H1 (cell line): ENCODE data around the gene GRK5. TPM values are rescaled to one million over a fixed set of nuclear protein-coding genes. Genes with fewer than 3 reads are reported as not detected.

ENCODE experiments used
- CTCF ChIA-PET: fragments of 300-600 bp; sonication (Branson Sonifier 250); formaldehyde crosslinking; loops from one replicate; lab custom pipeline; 2021; ENCODE audit not compliant: partially characterized antibody; lab: Charles Lee
- POLR2A ChIA-PET: fragments of 300-600 bp; sonication (Branson Sonifier 250); formaldehyde crosslinking; loops from one replicate; lab custom pipeline; 2021; ENCODE audit warnings: inconsistent platforms; ENCODE audit not compliant: partially characterized antibody; lab: Charles Lee
- DNase-seq, 2 experiments: peaks; one replicate each; pipeline versions ENCODE4 v3.0.0 to v3.0.0-alpha.2; 2010 to 2022; ENCODE audit warnings: low spot score in 2 of 2, low read depth in 1 of 2, mixed read lengths in 1 of 2
- FAIRE-seq: peaks from 2 replicates; lab custom pipeline; 2011; peaks lifted over from hg19 to GRCh38; lab: Jason Lieb, UNC
- H2AFZ ChIP-seq: 2 replicates; pipeline ENCODE4 v1.8.1; 2012; ENCODE audit warnings: low read length, inconsistent platforms
- H2AK5ac ChIP-seq: 2 replicates; pipeline ENCODE4 v1.6.1; 2013; ENCODE audit warnings: low read depth, low read length
- H2BK120ac ChIP-seq: replicated peaks from 2 replicates; pipeline ENCODE3; 2013; ENCODE audit warnings: low read depth, low read length, inconsistent platforms
- H2BK12ac ChIP-seq: 2 replicates; pipeline ENCODE4 v1.6.1; 2013; ENCODE audit warnings: low read depth, low read length
- H2BK15ac ChIP-seq: 2 replicates; pipeline ENCODE4 v1.6.1; 2013; ENCODE audit warnings: low read length
- H2BK20ac ChIP-seq: 2 replicates; pipeline ENCODE4 v1.6.1; 2013; ENCODE audit warnings: low read length
- H2BK5ac ChIP-seq: 2 replicates; pipeline ENCODE4 v1.6.1; 2013; ENCODE audit warnings: low read depth, low read length
- H3K14ac ChIP-seq: 2 replicates; pipeline ENCODE4 v1.6.1; 2013; ENCODE audit warnings: inconsistent platforms; ENCODE audit not compliant: insufficient read length
- H3K18ac ChIP-seq: 2 replicates; pipeline ENCODE4 v1.6.1; 2013; ENCODE audit warnings: low read length; ENCODE audit errors: extremely low read depth
- H3K23ac ChIP-seq: 2 replicates; pipeline ENCODE4 v1.6.1; 2013; ENCODE audit warnings: inconsistent platforms; ENCODE audit not compliant: insufficient read length
- H3K23me2 ChIP-seq: 2 replicates; pipeline ENCODE4 v1.6.1; 2013; ENCODE audit warnings: low read depth, low read length
- H3K27ac ChIP-seq: 2 replicates; pipeline ENCODE4 v1.6.1; 2011; ENCODE audit warnings: low read depth, low read length, inconsistent platforms
- H3K27me3 ChIP-seq, 4 experiments: replicated peaks in 1 of 4; 1 replicate in 1 of 4; 2 replicates in 3 of 4; pipeline versions ENCODE4 v1.6.1 to v1.8.1; 2011 to 2013; ENCODE audit warnings: low read length in 3 of 4, mild to moderate bottlenecking in 3 of 4, inconsistent platforms in 2 of 4, mixed read lengths in 2 of 4, moderate library complexity in 1 of 4; ENCODE audit not compliant: control insufficient read depth in 3 of 4, insufficient read depth in 3 of 4; ENCODE audit errors: extremely low read depth in 1 of 4
- H3K36me3 ChIP-seq, 4 experiments: 2 replicates each; pipeline versions ENCODE4 v1.6.1 to v1.8.1; 2011 to 2013; ENCODE audit warnings: mild to moderate bottlenecking in 4 of 4, low read length in 3 of 4, moderate library complexity in 2 of 4, control low read depth in 1 of 4, inconsistent platforms in 1 of 4; ENCODE audit not compliant: insufficient read depth in 4 of 4, control insufficient read depth in 2 of 4
- H3K4ac ChIP-seq: replicated peaks from 2 replicates; pipeline ENCODE3; 2013; ENCODE audit warnings: low read length, low read depth, mixed read lengths, inconsistent platforms; ENCODE audit not compliant: insufficient read length
- H3K4me1 ChIP-seq, 4 experiments: replicated peaks in 1 of 4; 1 replicate in 1 of 4; 2 replicates in 3 of 4; pipeline versions ENCODE4 v1.6.1 to v1.8.1; 2011 to 2013; ENCODE audit warnings: low read length in 3 of 4, inconsistent platforms in 2 of 4, mixed read lengths in 1 of 4; ENCODE audit not compliant: insufficient read depth in 4 of 4, control insufficient read depth in 3 of 4
- H3K4me2 ChIP-seq, 2 experiments: 2 replicates each; pipeline versions ENCODE4 v1.6.1 to v1.8.1; 2011 to 2013; ENCODE audit warnings: low read depth in 2 of 2, low read length in 2 of 2, control low read depth in 1 of 2, inconsistent platforms in 1 of 2, mild to moderate bottlenecking in 1 of 2; ENCODE audit not compliant: insufficient read depth in 1 of 2
- H3K4me3 ChIP-seq, 4 experiments: fragments of 200-600, 300-600 bp in 1 of 4; sonication (generic), shearing (Covaris generic), sonication (Bioruptor Twin) in 1 of 4; 2 replicates each; pipeline versions ENCODE4 v1.5.1 to v1.8.1; 2011 to 2016; ENCODE audit warnings: low read length in 4 of 4, low read depth in 3 of 4, control low read depth in 2 of 4, inconsistent platforms in 2 of 4, mild to moderate bottlenecking in 2 of 4, mixed read lengths in 1 of 4, moderate library complexity in 1 of 4; ENCODE audit not compliant: insufficient read depth in 2 of 4; ENCODE audit errors: extremely low read depth in 1 of 4
- H3K56ac ChIP-seq: replicated peaks from 2 replicates; pipeline ENCODE3; 2013; ENCODE audit warnings: low read depth, mild to moderate bottlenecking, mixed read lengths, low read length, inconsistent platforms; ENCODE audit not compliant: insufficient read length
- H3K79me1 ChIP-seq: 2 replicates; pipeline ENCODE4 v1.6.1; 2013; ENCODE audit warnings: low read depth, low read length, control low read depth
- H3K79me2 ChIP-seq, 2 experiments: 2 replicates each; pipeline versions ENCODE4 v1.6.1 to v1.8.1; 2012 to 2013; ENCODE audit warnings: low read length in 2 of 2, mild to moderate bottlenecking in 2 of 2, inconsistent platforms in 1 of 2; ENCODE audit not compliant: insufficient read depth in 2 of 2, control insufficient read depth in 1 of 2
- H3K9ac ChIP-seq, 4 experiments: replicated peaks in 1 of 4; 1 replicate in 1 of 4; 2 replicates in 3 of 4; pipeline versions ENCODE4 v1.6.1 to v1.8.1; 2011 to 2013; ENCODE audit warnings: low read depth in 3 of 4, low read length in 3 of 4, control low read depth in 2 of 4, mild to moderate bottlenecking in 2 of 4, moderate library complexity in 2 of 4, inconsistent platforms in 1 of 4; ENCODE audit errors: extremely low read depth in 1 of 4
- H3K9me3 ChIP-seq, 2 experiments: 2 replicates each; pipeline versions ENCODE4 v1.6.1 to v1.8.1; 2012 to 2013; ENCODE audit warnings: mild to moderate bottlenecking in 2 of 2, moderate library complexity in 2 of 2, control low read depth in 1 of 2, inconsistent platforms in 1 of 2, low read depth in 1 of 2, low read length in 1 of 2, mixed read lengths in 1 of 2; ENCODE audit not compliant: insufficient read depth in 2 of 2
- H4K20me1 ChIP-seq, 2 experiments: replicated peaks in 1 of 2; 2 replicates each; pipeline versions ENCODE3 to v1.8.1; 2011 to 2013; ENCODE audit warnings: inconsistent platforms in 2 of 2, low read length in 2 of 2, mild to moderate bottlenecking in 1 of 2; ENCODE audit not compliant: insufficient read depth in 2 of 2, control insufficient read depth in 1 of 2
- H4K5ac ChIP-seq: 2 replicates; pipeline ENCODE4 v1.6.1; 2013; ENCODE audit warnings: low read length, low read depth, mixed read lengths, inconsistent platforms; ENCODE audit not compliant: insufficient read length
- H4K8ac ChIP-seq: 2 replicates; pipeline ENCODE4 v1.8.0; 2013; ENCODE audit warnings: mild to moderate bottlenecking, moderate library complexity, low read length, inconsistent platforms; ENCODE audit not compliant: insufficient read depth; ENCODE audit errors: extremely low read depth
- H4K91ac ChIP-seq: replicated peaks from 2 replicates; pipeline ENCODE3; 2013; ENCODE audit warnings: low read length, mixed read lengths, inconsistent platforms; ENCODE audit not compliant: insufficient read length
- CREB1 ChIP-seq: IDR thresholded peaks from 2 replicates; pipeline ENCODE4 v1.6.1; 2012; ENCODE audit warnings: inconsistent platforms
- JUN ChIP-seq: IDR thresholded peaks from 2 replicates; pipeline ENCODE4 v1.6.1; 2011; ENCODE audit warnings: low read depth, mild to moderate bottlenecking, improper control_type of control experiment, low read length
- JUND ChIP-seq: IDR thresholded peaks from 2 replicates; pipeline ENCODE4 v1.6.1; 2011; ENCODE audit warnings: mild to moderate bottlenecking, improper control_type of control experiment, low read length
- MAFK ChIP-seq: IDR thresholded peaks from 2 replicates; pipeline ENCODE4 v1.6.1; 2012; ENCODE audit warnings: low read depth, mild to moderate bottlenecking, improper control_type of control experiment, low read length
- RBBP5 ChIP-seq: IDR thresholded peaks from 2 replicates; pipeline ENCODE4 v1.7.1; 2012; ENCODE audit warnings: low read depth, mild to moderate bottlenecking, inconsistent platforms, low read length, moderate library complexity, borderline replicate concordance
- RXRA ChIP-seq: IDR thresholded peaks from 2 replicates; pipeline ENCODE4 v1.6.1; 2011; ENCODE audit warnings: low read depth, mild to moderate bottlenecking, low read length, moderate library complexity; ENCODE audit not compliant: insufficient read depth
- WGBS, 2 experiments: shearing (Covaris generic) in 1 of 2; methylation state at CpG; one replicate each; pipeline versions ENCODE4 v1.1.6 to v1.1.7; 2013 to 2015; ENCODE audit warnings: low lambda C conversion rate in 2 of 2, mixed read lengths in 2 of 2, inconsistent platforms in 1 of 2, low coverage in 1 of 2, missing lambda C conversion rate in 1 of 2; ENCODE audit not compliant: insufficient replicate concordance in 2 of 2, insufficient coverage in 1 of 2, insufficient read length in 1 of 2; ENCODE audit errors: extremely low coverage in 1 of 2, missing lambda C conversion rate in 1 of 2; 5-methylcytosine and 5-hydroxymethylcytosine counted together
- polyA plus RNA-seq, 7 experiments: library from polyadenylated mRNA; depleted of rRNA in 3 of 7; stranded (reverse) in 5 of 7; unstranded in 2 of 7; fragments of >200 nt in 5 of 7; fragments of 200-250 nt in 2 of 7; gene quantifications; 1 replicate in 5 of 7; 2 replicates in 1 of 7; 4 replicates in 1 of 7; pipeline versions ENCODE4 v1.2.1 to v1.2.3, GENCODE V29; 2011 to 2013; ENCODE audit warnings: missing spikeins in 2 of 7, mixed read lengths in 2 of 7
- total RNA-seq: library from RNA; stranded (reverse); fragmentation: NEBNext Ultra II Directional; extraction: Animal tissue kit (Norgen Biotek cat#: 25700); gene quantifications from 2 replicates; pipeline ENCODE4 v1.2.1, GENCODE V29; 2021

The GRK5 gene
- total and polyA plus RNA-seq, 2 of the 8 experiments (the other 6 are each of a cell fraction or from before 2014, with no cell fraction given): 0.54 to 2.5 TPM

- no peaks in the 10 kb centered on the region for H3K9me3 ChIP-seq
- no peak overlapping the region for H3K4me2 ChIP-seq
- peaks cover 0 to 5% of the 10 kb centered on the region in 2 experiments for H4K20me1 ChIP-seq
- H3K9ac ChIP-seq: no peak overlapping the region
- no peaks in the 10 kb centered on the region for H3K79me2 ChIP-seq
- H3K56ac ChIP-seq: no peak overlapping the region
- FAIRE-seq (no peak), DNase-seq (no peak)
- H3K23ac ChIP-seq: no peak overlapping the region
- no peak overlapping the region for H4K8ac ChIP-seq
- peaks cover 12 to 33% (median 23%) of the 10 kb centered on the region in 4 experiments for H3K4me1 ChIP-seq
- CTCF ChIA-PET: interaction anchor here (1.0 to 1.3 kb wide), 3 partner anchors 38 to 103 kb away, joined by 3 read pairs; no protein-coding TSS in a partner anchor
- no peaks in the 10 kb centered on the region for H3K27me3 ChIP-seq
- no peak overlapping the region for H3K18ac ChIP-seq
- TF ChIP-seq JUND (no peak), CREB1 (no peak), RBBP5 (no peak), RXRA (no peak), JUN (no peak), MAFK (no peak)
- no peak overlapping the region for H3K4ac ChIP-seq
- no peak overlapping the region for H3K14ac ChIP-seq
- 93% methylated on average over 7 of the region's 7 CpGs; no CpG with 5 or more reads in 1 of the 2 experiments for WGBS, 2 experiments
- peaks cover 6% of the 10 kb centered on the region; the same call in 1 of the 2 replicates for H3K23me2 ChIP-seq
- H3K27ac ChIP-seq: no peak overlapping the region
- no peak overlapping the region for H2BK120ac ChIP-seq
- no peak overlapping the region for H2BK20ac ChIP-seq
- no peak overlapping the region for H4K5ac ChIP-seq
- H2BK5ac ChIP-seq: no peak overlapping the region
- H2BK15ac ChIP-seq: 0 out of 2 replicates have a peak overlapping the region, but pooled peaks have one; percentile 14
- POLR2A ChIA-PET: no interaction called here
- H3K36me3 ChIP-seq: no peaks in the 10 kb centered on the region
- H2AK5ac ChIP-seq: no peak overlapping the region
- no peak overlapping the region for H2AFZ ChIP-seq
- H2BK12ac ChIP-seq: peak overlapping the region; percentile 64; the same call in 1 of the 2 replicates
- H3K79me1 ChIP-seq: no peaks in the 10 kb centered on the region
- no peak overlapping the region for H3K4me3 ChIP-seq
- no peak overlapping the region for H4K91ac ChIP-seq
Measured at GRCh38 chr10:119314486-119314885, 107.1 kb downstream of the GRK5 start.
